HG03521 (cell line): ENCODE measurements around the gene TRMO.

Source experiments
- ATAC-seq: cut with Tn5 transposase; IDR thresholded peaks from one replicate; pipeline ENCODE4 v1.9.1; 2021; ENCODE audit warnings: mild to moderate bottlenecking, moderate library complexity; ENCODE audit not compliant: unreplicated experiment

Gene TRMO

GRCh38 chr9:97861148-97861475 lies 61.2 kb downstream of the TRMO start:
- ATAC-seq, result no peak

GRCh38 chr9:97860451-97861147 lies 61.7 kb downstream of the TRMO start:
- ATAC-seq, result no peak

- ATAC-seq, result no peak
Measured at GRCh38 chr9:97859346-97859745, 63.0 kb downstream of the TRMO start.

- ATAC-seq, result no peak
Measured at GRCh38 chr9:97858826-97859225, 63.5 kb downstream of the TRMO start.

GRCh38 chr9:97858393-97858713 lies 63.9 kb downstream of the TRMO start:
- ATAC-seq, result no peak

- ATAC-seq, result no peak
Measured at GRCh38 chr9:97857606-97858392, 64.5 kb downstream of the TRMO start.

- no peak for ATAC-seq
Measured at GRCh38 chr9:97856857-97857605, 65.3 kb downstream of the TRMO start.

GRCh38 chr9:97855899-97856298 lies 66.4 kb downstream of the TRMO start:
- no peak for ATAC-seq

- no peak for ATAC-seq
Measured at GRCh38 chr9:97855486-97855875, 66.8 kb downstream of the TRMO start.

- ATAC-seq, result no peak
Measured at GRCh38 chr9:97854696-97855485, 67.4 kb downstream of the TRMO start.
